GM19438 (cell line): ENCODE measurements around the gene ERBB4.

Source experiments
- ATAC-seq: cut with Tn5 transposase; IDR thresholded peaks from one replicate; pipeline ENCODE4 v1.9.1; 2021; ENCODE audit warnings: low read depth; ENCODE audit not compliant: unreplicated experiment

Gene ERBB4

DNA sequence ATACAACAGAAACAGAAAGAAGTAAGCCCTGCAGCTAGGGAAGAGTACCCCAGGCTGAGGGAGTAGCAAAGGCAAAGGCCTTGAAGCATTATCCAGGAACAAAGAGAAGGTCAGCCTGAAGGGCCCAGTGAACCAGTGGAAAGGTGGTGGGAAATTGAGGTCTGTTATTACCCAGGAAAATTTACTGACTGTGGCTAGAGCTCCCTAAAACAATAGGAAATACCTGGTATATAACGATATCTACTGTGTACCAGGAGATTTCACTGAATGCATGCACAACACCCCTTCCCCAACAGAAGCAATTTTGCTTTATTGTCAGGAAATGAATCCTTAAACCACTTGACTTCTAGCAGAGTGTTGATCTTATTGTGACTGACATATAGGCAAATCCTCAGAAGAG is 365.3 kb downstream of the ERBB4 start:
- no peak for ATAC-seq

- ATAC-seq: no peak
Observed at GRCh38 chr2:212170382-212170781, 368.2 kb downstream of the ERBB4 start.

- ATAC-seq: no peak
Observed at GRCh38 chr2:212158081-212158480, 380.5 kb downstream of the ERBB4 start.

DNA sequence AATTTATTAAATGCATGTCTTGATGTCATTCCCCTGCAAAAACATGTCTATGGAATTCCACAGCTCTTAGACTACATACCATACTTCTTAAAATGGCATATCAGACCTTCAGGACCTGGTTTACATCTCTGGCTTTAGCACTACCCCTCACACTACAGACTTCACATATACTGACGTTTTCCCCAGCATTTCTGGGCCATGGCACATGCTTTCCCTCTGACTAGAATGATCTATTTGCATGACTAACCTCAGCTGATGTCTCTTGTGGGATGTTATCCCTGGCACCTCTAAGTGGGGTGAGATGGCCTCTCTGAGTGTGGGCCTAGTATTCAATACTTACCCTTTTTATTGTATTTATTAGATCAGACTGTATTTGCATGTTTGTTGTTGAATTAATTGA is 381.6 kb downstream of the ERBB4 start:
- ATAC-seq: no peak

DNA sequence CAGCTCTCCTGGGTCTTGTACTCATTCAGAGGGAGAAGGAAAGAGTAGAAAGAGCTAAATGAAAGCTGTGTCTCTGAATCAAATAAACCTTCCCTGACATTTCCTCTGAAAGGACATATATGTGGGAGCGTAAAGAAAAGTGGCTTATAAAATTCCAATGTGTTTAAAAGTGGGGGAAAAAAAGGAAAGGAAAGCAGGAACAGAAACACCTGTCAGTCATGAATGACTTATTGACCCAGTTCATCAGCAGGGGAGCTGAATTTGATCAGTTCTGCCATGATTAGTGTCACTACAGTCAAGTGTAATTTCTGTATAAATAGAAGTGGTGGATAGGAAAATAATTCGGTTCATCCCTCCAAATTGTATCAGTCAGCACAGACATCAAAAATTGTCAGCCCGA is 382.5 kb downstream of the ERBB4 start:
- ATAC-seq: no peak

DNA sequence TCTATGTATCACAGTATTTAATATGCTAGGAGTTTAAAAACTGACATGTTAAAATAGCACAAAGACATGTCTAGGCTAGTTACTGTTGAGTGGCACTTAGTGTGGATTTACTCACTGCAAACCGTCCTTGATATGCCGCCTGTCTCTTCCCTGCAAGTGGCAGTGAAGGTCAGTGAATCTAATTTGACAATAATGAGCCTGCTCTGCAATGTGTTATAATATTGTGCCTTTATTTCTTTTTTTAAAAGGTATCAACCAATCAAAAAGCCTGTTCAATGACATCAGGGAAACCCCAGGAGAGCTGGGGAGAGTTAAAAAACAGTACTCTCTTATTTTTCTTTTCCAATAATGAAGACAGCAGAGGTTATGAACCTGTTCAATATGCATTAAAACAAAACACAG is 384.1 kb downstream of the ERBB4 start:
- ATAC-seq: no peak

- no peak for ATAC-seq
Observed at GRCh38 chr2:212153923-212154322, 384.7 kb downstream of the ERBB4 start.

- ATAC-seq: no peak
Observed at GRCh38 chr2:212147921-212148513, 390.6 kb downstream of the ERBB4 start.

DNA sequence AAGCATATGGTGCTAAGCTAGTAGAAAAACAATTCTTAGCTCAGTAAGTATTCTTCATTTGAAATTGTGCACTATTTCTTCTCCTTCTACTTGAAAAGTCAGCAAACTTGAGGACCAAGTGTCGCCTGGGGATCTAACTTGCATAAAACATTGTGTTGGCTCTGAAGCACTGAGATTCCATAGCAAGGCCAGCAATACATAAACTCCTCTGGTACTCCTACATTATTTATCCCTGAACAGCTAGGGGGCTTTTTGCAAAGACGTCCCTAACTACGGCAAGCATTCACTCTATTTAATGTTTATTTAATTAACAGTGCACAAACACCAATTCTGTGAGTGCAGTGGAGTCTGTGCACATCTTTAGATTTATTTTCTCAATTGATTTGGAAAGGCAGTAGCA is 392.2 kb downstream of the ERBB4 start:
- ATAC-seq: no peak

DNA sequence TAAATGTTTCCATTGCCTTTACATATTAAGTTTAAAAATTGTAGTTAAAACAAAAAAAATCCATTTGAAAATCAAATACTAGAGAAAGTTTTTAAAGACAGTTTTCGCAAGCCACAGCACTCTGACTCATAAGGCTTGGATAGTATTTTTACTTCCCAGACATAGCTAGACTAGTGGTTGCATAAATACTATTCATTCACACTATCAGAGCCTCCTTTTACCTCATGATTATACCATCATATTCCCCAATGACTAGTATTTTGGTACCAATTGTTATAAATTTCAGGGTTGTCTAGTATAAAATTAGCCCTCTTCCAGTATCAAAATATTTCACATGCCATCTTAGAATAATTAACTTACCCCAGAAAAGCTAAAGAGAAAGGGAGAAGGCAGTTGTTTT is 393.5 kb downstream of the ERBB4 start:
- no peak for ATAC-seq

- ATAC-seq: no peak
Observed at GRCh38 chr2:212142631-212143030, 396.0 kb downstream of the ERBB4 start.

DNA sequence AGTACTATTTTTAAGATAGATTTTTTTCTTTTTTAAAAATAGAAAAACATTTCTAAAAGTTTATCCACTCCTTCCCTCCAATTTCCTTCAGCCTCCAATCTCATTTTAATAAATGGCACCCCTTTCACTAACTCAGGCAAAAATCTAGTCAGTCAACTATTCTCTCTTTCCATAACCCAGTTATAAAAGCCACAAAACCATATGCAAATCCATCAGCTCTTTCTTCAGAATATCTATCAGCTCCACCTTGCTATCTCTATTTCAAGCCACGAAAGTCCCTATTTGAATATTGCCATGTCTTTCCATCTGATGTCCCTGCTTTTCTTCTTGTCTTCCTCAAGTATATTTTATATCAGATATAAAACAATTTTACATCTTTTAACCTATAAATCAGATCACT is 397.1 kb downstream of the ERBB4 start:
- no peak for ATAC-seq

DNA sequence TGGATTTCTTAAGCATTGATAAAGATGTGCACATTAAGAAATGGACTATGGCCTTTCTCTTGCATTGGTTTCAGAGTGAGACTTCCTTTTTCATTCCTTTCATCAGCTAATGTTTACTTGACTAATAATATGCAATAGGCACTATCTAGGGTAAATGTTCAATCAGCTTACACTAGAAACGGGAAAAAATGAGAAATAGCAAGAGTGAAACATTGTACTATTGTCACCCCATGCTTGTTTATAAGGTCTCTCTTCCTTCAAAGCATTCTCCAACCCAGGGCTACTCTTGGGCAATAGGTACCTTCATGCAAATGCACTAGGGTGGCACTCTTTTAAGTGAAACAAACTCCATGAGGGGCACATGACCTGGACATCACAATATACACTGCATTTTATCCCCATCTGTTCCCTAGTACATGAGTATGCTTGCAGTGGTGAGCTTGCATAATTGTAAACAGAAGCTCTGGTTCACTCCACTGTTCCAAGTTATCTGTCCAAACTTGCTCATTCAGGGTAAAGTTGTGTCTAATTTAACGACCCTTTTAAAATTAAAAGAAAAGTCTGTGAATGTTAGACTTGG is 402.3 kb downstream of the ERBB4 start:
- no peak for ATAC-seq

DNA sequence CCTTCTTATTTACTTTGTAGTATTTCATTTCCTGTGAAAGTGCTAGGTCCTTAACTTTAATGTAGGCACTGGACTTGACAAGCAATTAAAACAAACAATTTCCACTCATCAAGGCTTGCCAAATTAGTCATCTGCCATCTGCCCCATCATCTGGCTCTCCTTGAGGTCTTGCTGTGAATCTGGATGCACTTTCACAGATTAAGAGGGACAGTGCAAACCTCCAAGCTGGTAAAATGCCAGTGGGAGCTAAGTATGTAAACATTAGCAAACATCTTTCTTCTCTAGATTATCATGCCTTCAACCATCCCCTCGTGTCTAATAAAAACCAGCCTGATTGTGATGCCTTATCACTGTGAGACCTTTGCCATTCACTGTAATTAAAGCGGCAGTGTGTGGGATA is 402.9 kb downstream of the ERBB4 start:
- ATAC-seq: no peak

- ATAC-seq: no peak
Observed at GRCh38 chr2:212133337-212133736, 405.3 kb downstream of the ERBB4 start.

DNA sequence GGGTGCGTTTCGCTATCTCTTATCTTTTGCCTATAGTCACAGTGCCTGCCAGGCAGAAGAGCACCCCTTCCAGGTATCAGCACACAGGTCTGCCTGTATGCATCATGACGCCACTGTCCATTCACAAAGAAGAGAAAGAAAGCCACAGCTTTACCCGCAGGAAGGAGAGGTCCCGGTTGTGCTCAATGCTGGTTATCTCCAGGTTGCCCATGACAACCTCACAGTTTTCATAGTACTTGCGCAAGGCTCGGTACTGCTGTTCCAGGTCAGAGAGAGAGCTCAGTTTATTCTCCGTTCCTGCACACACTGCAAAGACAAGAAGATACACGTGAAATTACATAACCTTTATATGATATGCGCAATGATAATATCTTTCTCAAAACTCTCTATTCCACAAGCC is 414.0 kb downstream of the ERBB4 start:
- no peak for ATAC-seq

- ATAC-seq: no peak
Observed at GRCh38 chr2:212119591-212119990, 419.0 kb downstream of the ERBB4 start.

DNA sequence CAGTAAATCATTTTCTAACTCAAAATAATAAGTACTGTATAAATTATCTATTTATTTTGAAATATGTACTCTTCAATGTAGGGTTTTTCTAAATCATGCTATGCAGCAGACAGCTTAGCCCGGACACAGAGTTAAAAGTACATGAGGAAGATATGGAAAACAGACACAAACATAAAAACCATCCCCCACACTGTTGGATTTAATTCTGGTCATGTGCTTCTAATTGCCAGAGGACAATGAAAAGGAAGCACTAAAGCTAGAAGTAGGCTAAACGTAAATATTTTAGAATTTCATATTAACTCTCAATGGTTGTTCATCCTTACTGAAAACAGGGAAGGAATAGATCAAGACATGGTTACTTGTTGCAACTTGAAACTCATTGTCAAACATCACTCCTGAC is 420.7 kb downstream of the ERBB4 start:
- no peak for ATAC-seq

GRCh38 chr2:212114489-212114888 is 424.1 kb downstream of the ERBB4 start:
- no peak for ATAC-seq

DNA sequence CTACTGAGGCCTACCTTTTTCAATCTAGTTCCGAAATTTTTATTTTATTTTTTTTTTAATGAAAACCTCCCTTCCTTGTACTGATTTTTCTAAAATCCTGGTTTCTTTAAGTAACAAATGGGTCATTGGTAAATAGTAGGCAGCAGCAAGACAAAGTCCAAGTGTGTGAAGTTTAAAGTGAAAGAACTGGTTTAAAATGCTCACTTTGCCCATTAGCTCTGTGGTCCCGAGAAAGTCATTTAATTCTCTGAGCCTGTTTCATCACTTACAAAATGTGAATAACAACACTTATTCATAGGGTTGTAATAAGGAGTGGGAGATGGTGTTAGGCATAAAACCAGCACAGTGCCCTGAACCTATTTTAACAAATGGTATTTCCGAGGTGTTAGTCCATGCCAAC is 426.2 kb downstream of the ERBB4 start:
- no peak for ATAC-seq

DNA sequence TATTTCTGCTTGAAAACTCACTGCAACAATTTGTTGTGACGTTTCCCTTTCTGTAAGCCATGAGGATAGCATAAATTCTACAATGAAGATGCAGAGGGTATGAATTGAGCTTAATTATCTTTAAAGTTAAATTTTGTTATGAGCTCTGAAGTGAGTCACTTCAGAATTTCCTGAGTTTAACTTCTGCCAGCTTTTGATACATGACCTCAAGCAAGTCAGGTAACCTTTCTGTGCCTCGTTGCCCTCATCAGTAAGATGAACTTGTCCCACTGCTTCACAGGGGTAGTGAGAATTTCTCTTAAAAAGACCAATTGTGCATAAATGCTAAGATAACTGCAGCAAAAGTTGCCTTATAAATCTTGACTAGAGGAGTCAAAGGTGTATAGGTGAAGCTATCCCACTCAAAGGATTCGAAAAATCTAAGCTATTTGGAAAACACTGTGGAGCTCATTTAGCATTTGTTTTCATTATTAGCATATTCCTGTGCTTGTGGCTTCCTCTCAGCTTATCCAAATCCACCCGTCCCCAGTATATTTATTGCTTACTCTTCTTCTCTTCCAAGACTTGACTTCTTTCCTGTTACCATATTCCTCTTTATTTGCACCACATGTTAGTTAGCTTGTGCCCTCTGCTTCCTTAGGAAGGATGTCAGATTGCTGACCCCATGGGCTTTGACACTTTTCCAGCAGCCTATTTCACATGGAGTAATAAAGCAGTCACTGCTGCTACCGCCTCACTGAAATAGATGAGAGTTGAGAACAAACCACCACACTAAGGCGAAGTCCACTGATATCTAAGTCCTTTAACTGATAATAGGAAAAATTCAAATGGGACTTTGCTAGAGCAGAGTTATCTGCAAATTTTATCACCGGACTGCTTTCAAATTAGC is 428.6 kb downstream of the ERBB4 start:
- no peak for ATAC-seq

DNA sequence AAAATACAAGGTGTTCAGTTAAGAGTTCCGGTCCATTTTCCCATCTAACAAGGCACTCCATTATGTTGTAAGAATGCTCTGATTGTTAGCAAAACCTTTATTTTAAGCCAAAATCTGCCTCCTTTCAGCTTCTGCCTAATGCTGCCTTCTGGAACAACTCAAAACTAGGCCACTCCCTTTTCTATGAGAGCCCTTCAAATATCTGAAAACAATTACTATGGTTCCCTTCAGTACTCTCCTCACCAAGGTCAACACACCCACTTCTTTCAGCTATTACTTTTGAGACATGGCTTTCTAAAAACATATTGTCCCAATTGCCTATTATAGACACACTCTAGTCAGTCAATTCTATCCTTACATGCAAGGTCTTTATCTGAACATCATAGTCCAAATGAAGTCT is 429.4 kb downstream of the ERBB4 start:
- no peak for ATAC-seq
